HepG2 (cell line): ENCODE results near the gene DOCK3.

Source experiments
- HNRNPL ChIP-seq: fragments of 200-400 bp; formaldehyde crosslinking; IDR thresholded peaks from 2 replicates; pipeline ENCODE4 v1.6.1; 2017; ENCODE audit warnings: mild to moderate bottlenecking, low read depth, low read length
- LCORL ChIP-seq, 2 experiments: fragments of 450-650 bp in 1 of 2; sonication (generic) in 1 of 2; formaldehyde crosslinking in 1 of 2; IDR thresholded peaks; 2 replicates each; pipeline versions ENCODE4 v1.5.0 to v1.6.1; 2017 to 2020; ENCODE audit warnings: antibody characterized with exemption in 1 of 2, missing genetic modification reagents in 1 of 2
- SMC3 ChIP-seq: IDR thresholded peaks from 2 replicates; pipeline ENCODE4 v1.6.1; 2011; ENCODE audit warnings: low read length, improper control_type of control experiment
- ZNF10 ChIP-seq: sonication (generic); formaldehyde crosslinking; IDR thresholded peaks from 2 replicates; pipeline ENCODE4 v1.4.0; 2020; ENCODE audit warnings: mild to moderate bottlenecking, low read depth, missing genetic modification reagents, borderline replicate concordance
- TF ChIP-seq, protein P1 (sequence below): sonication (generic); formaldehyde crosslinking; IDR thresholded peaks from 2 replicates; pipeline ENCODE4 v1.9.0; 2021; ENCODE audit warnings: missing genetic modification reagents, mild to moderate bottlenecking, borderline replicate concordance
- TF ChIP-seq, protein P2 (sequence below), 2 experiments: sonication (generic) in 1 of 2; formaldehyde crosslinking in 1 of 2; IDR thresholded peaks; 2 replicates each; pipeline versions ENCODE4 v1.5.1 to v1.6.1; 2011 to 2020; ENCODE audit warnings: borderline replicate concordance in 1 of 2, low read depth in 1 of 2, low read length in 1 of 2, mild to moderate bottlenecking in 1 of 2, missing genetic modification reagents in 1 of 2, moderate library complexity in 1 of 2
- TF ChIP-seq, protein P3 (sequence below), 2 experiments: fragments of 450-650 bp in 1 of 2; sonication (generic) in 1 of 2; formaldehyde crosslinking in 1 of 2; IDR thresholded peaks; 2 replicates each; pipeline versions ENCODE4 v1.6.1 to v1.8.0; 2016 to 2022; ENCODE audit warnings: antibody characterized with exemption in 1 of 2, mild to moderate bottlenecking in 1 of 2, missing genetic modification reagents in 1 of 2

DNA sequence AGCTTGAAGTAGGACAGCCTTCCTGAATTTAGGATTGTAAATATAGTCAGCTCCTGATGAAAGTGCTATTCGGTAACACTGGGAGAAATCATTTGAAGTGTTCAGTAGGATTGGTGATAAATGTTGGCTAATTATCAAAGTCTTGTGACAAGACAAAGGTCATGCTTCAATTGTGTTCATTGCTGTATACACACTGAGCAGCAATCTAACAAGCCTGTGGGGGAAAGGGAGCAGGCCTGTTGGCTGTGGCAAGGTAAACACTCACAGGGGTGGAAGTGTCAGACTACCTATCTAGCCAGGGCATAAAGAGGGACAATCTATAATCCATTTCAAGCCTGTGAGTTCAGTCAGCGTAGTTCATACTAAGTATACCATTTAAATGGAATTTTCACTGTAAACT is 599.3 kb downstream of the DOCK3 start:
- TF ChIP-seq, protein P1, sequence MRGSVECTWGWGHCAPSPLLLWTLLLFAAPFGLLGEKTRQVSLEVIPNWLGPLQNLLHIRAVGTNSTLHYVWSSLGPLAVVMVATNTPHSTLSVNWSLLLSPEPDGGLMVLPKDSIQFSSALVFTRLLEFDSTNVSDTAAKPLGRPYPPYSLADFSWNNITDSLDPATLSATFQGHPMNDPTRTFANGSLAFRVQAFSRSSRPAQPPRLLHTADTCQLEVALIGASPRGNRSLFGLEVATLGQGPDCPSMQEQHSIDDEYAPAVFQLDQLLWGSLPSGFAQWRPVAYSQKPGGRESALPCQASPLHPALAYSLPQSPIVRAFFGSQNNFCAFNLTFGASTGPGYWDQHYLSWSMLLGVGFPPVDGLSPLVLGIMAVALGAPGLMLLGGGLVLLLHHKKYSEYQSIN: no peak
- TF ChIP-seq, protein P2, sequence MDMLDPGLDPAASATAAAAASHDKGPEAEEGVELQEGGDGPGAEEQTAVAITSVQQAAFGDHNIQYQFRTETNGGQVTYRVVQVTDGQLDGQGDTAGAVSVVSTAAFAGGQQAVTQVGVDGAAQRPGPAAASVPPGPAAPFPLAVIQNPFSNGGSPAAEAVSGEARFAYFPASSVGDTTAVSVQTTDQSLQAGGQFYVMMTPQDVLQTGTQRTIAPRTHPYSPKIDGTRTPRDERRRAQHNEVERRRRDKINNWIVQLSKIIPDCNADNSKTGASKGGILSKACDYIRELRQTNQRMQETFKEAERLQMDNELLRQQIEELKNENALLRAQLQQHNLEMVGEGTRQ (IDR thresholded peaks at IDR 0.05; ENCODE audit: low read depth, low read length): no peak
- TF ChIP-seq, protein P2 (CRISPR knock-in tag; IDR thresholded peaks at IDR 0.05; ENCODE audit: borderline replicate concordance): no peak
- TF ChIP-seq, protein P3, sequence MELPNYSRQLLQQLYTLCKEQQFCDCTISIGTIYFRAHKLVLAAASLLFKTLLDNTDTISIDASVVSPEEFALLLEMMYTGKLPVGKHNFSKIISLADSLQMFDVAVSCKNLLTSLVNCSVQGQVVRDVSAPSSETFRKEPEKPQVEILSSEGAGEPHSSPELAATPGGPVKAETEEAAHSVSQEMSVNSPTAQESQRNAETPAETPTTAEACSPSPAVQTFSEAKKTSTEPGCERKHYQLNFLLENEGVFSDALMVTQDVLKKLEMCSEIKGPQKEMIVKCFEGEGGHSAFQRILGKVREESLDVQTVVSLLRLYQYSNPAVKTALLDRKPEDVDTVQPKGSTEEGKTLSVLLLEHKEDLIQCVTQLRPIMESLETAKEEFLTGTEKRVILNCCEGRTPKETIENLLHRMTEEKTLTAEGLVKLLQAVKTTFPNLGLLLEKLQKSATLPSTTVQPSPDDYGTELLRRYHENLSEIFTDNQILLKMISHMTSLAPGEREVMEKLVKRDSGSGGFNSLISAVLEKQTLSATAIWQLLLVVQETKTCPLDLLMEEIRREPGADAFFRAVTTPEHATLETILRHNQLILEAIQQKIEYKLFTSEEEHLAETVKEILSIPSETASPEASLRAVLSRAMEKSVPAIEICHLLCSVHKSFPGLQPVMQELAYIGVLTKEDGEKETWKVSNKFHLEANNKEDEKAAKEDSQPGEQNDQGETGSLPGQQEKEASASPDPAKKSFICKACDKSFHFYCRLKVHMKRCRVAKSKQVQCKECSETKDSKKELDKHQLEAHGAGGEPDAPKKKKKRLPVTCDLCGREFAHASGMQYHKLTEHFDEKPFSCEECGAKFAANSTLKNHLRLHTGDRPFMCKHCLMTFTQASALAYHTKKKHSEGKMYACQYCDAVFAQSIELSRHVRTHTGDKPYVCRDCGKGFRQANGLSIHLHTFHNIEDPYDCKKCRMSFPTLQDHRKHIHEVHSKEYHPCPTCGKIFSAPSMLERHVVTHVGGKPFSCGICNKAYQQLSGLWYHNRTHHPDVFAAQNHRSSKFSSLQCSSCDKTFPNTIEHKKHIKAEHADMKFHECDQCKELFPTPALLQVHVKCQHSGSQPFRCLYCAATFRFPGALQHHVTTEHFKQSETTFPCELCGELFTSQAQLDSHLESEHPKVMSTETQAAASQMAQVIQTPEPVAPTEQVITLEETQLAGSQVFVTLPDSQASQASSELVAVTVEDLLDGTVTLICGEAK (IDR thresholded peaks at IDR 0.05): no peak
- TF ChIP-seq, protein P3 (CRISPR knock-in tag; IDR thresholded peaks at IDR 0.05): no peak
- no peak for TF ChIP-seq HNRNPL
- TF ChIP-seq SMC3: no peak
- TF ChIP-seq ZNF10 (CRISPR knock-in tag): no peak
- TF ChIP-seq LCORL (IDR thresholded peaks at IDR 0.05): no peak
- no peak for TF ChIP-seq LCORL (CRISPR knock-in tag; IDR thresholded peaks at IDR 0.05)
